IPS-18c (cell line): ENCODE measurements around the gene METTL17.
"Not testable (repeated sequence)": the region's sequence is repeated elsewhere in the genome, so short reads cannot be mapped to it uniquely, and the experiment has no call there.

Source experiments
- H3K4me3 ChIP-seq: 2 replicates; pipeline ENCODE4 v1.7.0; 2013; ENCODE audit warnings: low read depth, mild to moderate bottlenecking, low read length, moderate library complexity; ENCODE audit not compliant: insufficient read depth
- H3K9me3 ChIP-seq: one replicate; pipeline ENCODE4 v1.6.1; 2013; ENCODE audit warnings: mild to moderate bottlenecking, low read length, moderate library complexity; ENCODE audit not compliant: control insufficient read depth, insufficient read depth

METTL17 gene

GRCh38 chr14:21036751-21037150 lies 47.0 kb downstream of the METTL17 start:
- Histone ChIP-seq H3K4me3 (no peak overlapping the region), H3K9me3 (no peaks in the 10 kb centered on the region)

- H3K4me3 ChIP-seq, result no peak overlapping the region
- H3K9me3 ChIP-seq, result no peaks in the 10 kb centered on the region
Observed at GRCh38 chr14:21037156-21037555, 47.4 kb downstream of the METTL17 start.

- Histone ChIP-seq H3K9me3 (no peaks in the 10 kb centered on the region), H3K4me3 (no peak overlapping the region)
Observed at GRCh38 chr14:21038441-21039422, 49.0 kb downstream of the METTL17 start.

- no peak overlapping the region for H3K4me3 ChIP-seq
- H3K9me3 ChIP-seq, result no peaks in the 10 kb centered on the region
Observed at GRCh38 chr14:21039585-21040369, 50.0 kb downstream of the METTL17 start.

GRCh38 chr14:21040370-21040925 lies 50.7 kb downstream of the METTL17 start:
- Histone ChIP-seq H3K4me3 (no peak overlapping the region), H3K9me3 (no peaks in the 10 kb centered on the region)

- not testable (repeated sequence) for H3K9me3 ChIP-seq, H3K4me3 ChIP-seq
Observed at GRCh38 chr14:21040941-21041340, 51.2 kb downstream of the METTL17 start.

- no peak within 1 kb of the TSS for H3K4me3 ChIP-seq
- H3K9me3 ChIP-seq, result no peaks in the 10 kb centered on the region
Observed at GRCh38 chr14:21041676-21042433, 52.1 kb downstream of the METTL17 start, which contains the start of gene RNASE7. Gene RNASE7 (plus strand): TSS chr14:21042362. CDS start chr14:21042993, 631 bp downstream.

GRCh38 chr14:21042918-21043317 lies 53.1 kb downstream of the METTL17 start:
- Histone ChIP-seq H3K4me3 (no peak overlapping the region), H3K9me3 (no peaks in the 10 kb centered on the region)

- Histone ChIP-seq H3K4me3 (no peak overlapping the region), H3K9me3 (no peaks in the 10 kb centered on the region)
Observed at GRCh38 chr14:21043387-21043973, 53.7 kb downstream of the METTL17 start.

- no peaks in the 10 kb centered on the region for H3K9me3 ChIP-seq
- H3K4me3 ChIP-seq, result no peak overlapping the region
Observed at GRCh38 chr14:21043974-21044618, 54.3 kb downstream of the METTL17 start.
